ENCODE data around the gene PWWP2B. TPM values are rescaled to one million over a fixed set of nuclear protein-coding genes. Genes with fewer than 3 reads are reported as not detected.

Gene PWWP2B
- total RNA-seq, 1 donor from 2014 or later, result 24.3 TPM

- no peak for DNase-seq (ENCODE audit: low spot score, unreplicated experiment)
- H3K4me1 Mint-ChIP-seq (ENCODE audit: low read depth), result peaks cover 30% of the 10 kb centered on the region
- H3K36me3 Mint-ChIP-seq (ENCODE audit: insufficient read depth), result peaks cover 8% of the 10 kb centered on the region
- no peak overlapping the region for H3K4me3 Mint-ChIP-seq (ENCODE audit: low read depth)
- no peaks in the 10 kb centered on the region for H3K9me3 Mint-ChIP-seq (ENCODE audit: low read depth)
- peak overlapping the region; percentile 98 for H3K27ac Mint-ChIP-seq
- TF ChIP-seq, protein P1, sequence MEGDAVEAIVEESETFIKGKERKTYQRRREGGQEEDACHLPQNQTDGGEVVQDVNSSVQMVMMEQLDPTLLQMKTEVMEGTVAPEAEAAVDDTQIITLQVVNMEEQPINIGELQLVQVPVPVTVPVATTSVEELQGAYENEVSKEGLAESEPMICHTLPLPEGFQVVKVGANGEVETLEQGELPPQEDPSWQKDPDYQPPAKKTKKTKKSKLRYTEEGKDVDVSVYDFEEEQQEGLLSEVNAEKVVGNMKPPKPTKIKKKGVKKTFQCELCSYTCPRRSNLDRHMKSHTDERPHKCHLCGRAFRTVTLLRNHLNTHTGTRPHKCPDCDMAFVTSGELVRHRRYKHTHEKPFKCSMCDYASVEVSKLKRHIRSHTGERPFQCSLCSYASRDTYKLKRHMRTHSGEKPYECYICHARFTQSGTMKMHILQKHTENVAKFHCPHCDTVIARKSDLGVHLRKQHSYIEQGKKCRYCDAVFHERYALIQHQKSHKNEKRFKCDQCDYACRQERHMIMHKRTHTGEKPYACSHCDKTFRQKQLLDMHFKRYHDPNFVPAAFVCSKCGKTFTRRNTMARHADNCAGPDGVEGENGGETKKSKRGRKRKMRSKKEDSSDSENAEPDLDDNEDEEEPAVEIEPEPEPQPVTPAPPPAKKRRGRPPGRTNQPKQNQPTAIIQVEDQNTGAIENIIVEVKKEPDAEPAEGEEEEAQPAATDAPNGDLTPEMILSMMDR (IDR thresholded peaks at IDR 0.05; ENCODE audit: unreplicated experiment), result no peak
- no peaks in the 10 kb centered on the region for H3K27me3 Mint-ChIP-seq
Measured at GRCh38 chr10:132406750-132407149, 9.8 kb downstream of the PWWP2B start.

DNA sequence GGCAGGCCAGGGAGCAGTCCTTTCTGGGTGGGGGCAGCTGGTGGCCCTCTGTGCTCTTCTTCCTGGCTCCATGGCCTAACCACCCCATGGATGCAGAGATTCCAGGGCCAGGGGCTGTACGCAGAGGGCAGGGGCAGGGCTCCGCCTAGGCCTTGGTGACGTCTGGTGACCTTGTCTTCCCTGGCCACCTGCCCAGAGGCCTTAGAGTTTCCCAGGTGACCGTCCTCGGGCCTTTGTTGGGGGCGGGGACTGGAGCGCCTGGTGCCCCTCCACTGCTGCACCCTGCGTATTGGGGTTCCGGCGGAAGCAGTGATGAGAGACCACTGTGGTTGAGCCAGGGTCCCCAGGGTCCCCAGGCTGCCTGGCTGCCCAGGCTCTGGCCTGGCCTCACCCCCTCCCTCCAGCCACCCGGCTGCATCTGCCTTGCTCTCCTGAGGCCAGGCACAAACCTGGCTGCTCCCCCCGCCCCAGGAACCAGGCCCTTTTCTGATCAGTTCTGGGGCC, 10.3 kb downstream of the PWWP2B start:
- no peaks in the 10 kb centered on the region for H3K27me3 Mint-ChIP-seq
- peak overlapping the region; percentile 98 for H3K27ac Mint-ChIP-seq
- peak overlapping the region; percentile 64 for H3K4me3 Mint-ChIP-seq (ENCODE audit: low read depth)
- H3K36me3 Mint-ChIP-seq (ENCODE audit: insufficient read depth), result peaks cover 8% of the 10 kb centered on the region
- H3K9me3 Mint-ChIP-seq (ENCODE audit: low read depth), result no peaks in the 10 kb centered on the region
- TF ChIP-seq, protein P1 (IDR thresholded peaks at IDR 0.05; ENCODE audit: unreplicated experiment), result no peak
- no peak for DNase-seq (ENCODE audit: low spot score, unreplicated experiment)
- H3K4me1 Mint-ChIP-seq (ENCODE audit: low read depth), result peaks cover 31% of the 10 kb centered on the region

DNA sequence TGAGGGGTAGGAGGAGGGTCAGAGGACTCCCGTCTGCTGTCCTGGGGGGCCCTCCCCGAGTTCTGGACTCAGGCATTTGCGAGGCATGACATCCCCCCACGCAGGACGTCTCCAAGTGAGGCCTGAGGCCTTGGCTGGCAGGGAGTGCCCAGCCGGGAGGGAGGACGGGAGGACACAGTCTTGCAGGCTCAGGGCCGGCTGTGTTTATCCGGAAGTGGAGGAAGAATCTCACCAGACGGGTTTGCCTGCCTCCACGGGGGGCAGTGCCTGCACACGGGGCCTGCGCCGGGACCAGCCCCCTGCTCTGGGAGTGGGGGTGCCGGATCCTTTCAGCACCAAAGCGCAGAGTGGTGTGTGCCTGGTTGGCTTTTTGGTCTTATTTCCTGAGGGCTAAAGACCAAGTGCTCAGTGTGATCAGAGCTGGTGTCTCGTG, 10.9 kb downstream of the PWWP2B start:
- Mint-ChIP-seq H3K4me3 (ENCODE audit: low read depth) (peak overlapping the region; percentile 64), H3K27me3 (no peaks in the 10 kb centered on the region), H3K9me3 (ENCODE audit: low read depth) (no peaks in the 10 kb centered on the region), H3K27ac (peak overlapping the region; percentile 98), H3K4me1 (ENCODE audit: low read depth) (peaks cover 32% of the 10 kb centered on the region), H3K36me3 (ENCODE audit: insufficient read depth) (peaks cover 8% of the 10 kb centered on the region)
- DNase-seq (ENCODE audit: low spot score, unreplicated experiment), result peak; percentile 80
- TF ChIP-seq, protein P1 (IDR thresholded peaks at IDR 0.05; ENCODE audit: unreplicated experiment), result peak; percentile 7

DNA sequence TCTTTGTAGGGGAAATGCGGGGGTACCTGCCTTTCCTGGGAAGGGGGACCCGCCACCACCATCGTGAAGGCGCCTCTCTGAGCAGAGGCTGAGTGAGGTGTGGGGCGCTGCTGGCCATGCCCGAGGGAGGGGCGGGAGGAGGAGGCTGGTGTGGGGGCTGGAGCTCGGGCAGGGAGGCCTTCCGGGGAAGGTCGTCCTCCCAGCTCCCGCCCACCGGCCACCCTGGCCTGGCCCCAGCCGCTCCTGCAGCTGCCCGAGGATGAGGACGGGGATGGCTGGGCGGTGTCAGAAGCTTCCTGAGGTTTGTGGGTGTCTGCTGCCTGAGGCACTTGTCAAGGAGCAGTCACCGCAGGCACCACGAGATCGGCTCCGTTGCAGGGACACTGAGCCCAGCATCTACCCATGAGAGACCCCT, 11.4 kb downstream of the PWWP2B start:
- DNase-seq (ENCODE audit: low spot score, unreplicated experiment), result no peak
- Mint-ChIP-seq H3K27ac (peak overlapping the region; percentile 98), H3K4me1 (ENCODE audit: low read depth) (peaks cover 32% of the 10 kb centered on the region), H3K4me3 (ENCODE audit: low read depth) (peak overlapping the region; percentile 64), H3K36me3 (ENCODE audit: insufficient read depth) (peaks cover 7% of the 10 kb centered on the region), H3K9me3 (ENCODE audit: low read depth) (no peaks in the 10 kb centered on the region), H3K27me3 (no peaks in the 10 kb centered on the region)
- TF ChIP-seq, protein P1 (IDR thresholded peaks at IDR 0.05; ENCODE audit: unreplicated experiment), result no peak

GRCh38 chr10:132408823-132409666, 12.0 kb downstream of the PWWP2B start:
- peak overlapping the region; percentile 80 for H3K27ac Mint-ChIP-seq
- no peaks in the 10 kb centered on the region for H3K27me3 Mint-ChIP-seq
- H3K4me1 Mint-ChIP-seq (ENCODE audit: low read depth), result peaks cover 34% of the 10 kb centered on the region
- no peak for DNase-seq (ENCODE audit: low spot score, unreplicated experiment)
- no peaks in the 10 kb centered on the region for H3K9me3 Mint-ChIP-seq (ENCODE audit: low read depth)
- TF ChIP-seq, protein P1 (IDR thresholded peaks at IDR 0.05; ENCODE audit: unreplicated experiment), result no peak
- peaks cover 7% of the 10 kb centered on the region for H3K36me3 Mint-ChIP-seq (ENCODE audit: insufficient read depth)
- no peak overlapping the region for H3K4me3 Mint-ChIP-seq (ENCODE audit: low read depth)
